HT-29 (cell line): ENCODE results near the gene ELMO1. TPM values are rescaled to one million over a fixed set of nuclear protein-coding genes. Genes with fewer than 3 reads are reported as not detected.
A peak's percentile ranks its signal among the peaks of the same experiment; 100 is the strongest.

Source experiments
- DNase-seq: peaks from one replicate; pipeline ENCODE4 v3.0.0-alpha.2; 2015; ENCODE audit warnings: low spot score
- total RNA-seq: library from RNA; depleted of rRNA; stranded (reverse); fragments of >200 nt; shearing (Covaris generic); gene quantifications from 2 replicates; pipeline ENCODE4 v1.2.3, GENCODE V29; 2014

Gene ELMO1
- total RNA-seq, 1 experiment from 2014 or later = 0.41 TPM

DNA sequence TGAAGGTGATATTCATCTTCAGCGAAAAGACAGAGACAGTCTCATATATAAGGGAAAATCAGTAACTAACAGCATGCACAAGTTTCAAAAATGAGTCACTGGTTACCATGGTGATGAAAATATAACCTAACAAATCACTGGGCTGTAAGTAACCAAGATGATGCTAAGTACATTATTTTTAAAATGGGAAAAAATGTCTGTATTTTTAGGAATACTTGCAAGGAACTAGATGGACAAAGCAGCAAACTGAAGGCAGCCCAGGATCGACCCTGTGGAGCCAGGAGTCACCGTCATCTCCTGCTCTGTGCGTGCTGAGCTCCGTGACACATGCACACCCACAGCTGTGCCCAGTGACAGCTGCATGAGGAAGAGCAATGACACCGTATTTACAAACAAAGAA lies 137.3 kb downstream of the ELMO1 start:
- DNase-seq = no peak

DNA sequence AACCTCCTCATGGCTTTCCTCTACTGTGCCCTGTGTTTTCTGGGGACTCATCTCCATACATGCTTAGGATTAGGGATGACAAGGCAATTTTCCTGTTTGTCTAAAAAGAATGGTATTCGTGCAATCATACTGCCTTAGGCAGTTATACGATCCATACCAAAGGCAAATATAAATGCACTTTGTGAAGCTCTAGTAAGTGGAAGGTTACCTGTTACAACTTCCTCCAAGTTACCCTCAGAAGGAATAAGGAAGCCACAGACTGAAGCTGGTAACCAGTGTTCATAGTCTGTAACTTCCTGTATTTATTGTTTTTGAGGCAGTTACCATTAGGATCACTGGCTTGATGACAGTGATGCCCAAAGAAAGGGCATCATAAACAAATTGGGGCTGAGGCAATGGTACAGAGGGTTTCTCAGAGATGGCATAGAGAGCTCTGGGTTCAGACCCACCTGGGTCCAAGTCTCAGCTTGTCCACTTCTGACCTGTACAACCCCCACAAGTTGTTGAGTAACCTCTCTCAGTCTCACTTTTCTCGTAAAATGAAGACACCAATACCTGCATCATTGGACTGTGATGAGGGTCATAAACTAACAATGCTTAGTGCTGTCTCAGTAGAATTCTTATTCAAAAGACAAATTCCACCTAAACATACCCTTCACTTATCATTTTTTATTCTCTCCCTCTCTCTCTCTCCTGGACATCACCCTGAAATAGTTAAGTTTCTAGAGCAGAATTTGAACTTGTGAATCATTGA lies 138.2 kb downstream of the ELMO1 start:
- DNase-seq = no peak

DNA sequence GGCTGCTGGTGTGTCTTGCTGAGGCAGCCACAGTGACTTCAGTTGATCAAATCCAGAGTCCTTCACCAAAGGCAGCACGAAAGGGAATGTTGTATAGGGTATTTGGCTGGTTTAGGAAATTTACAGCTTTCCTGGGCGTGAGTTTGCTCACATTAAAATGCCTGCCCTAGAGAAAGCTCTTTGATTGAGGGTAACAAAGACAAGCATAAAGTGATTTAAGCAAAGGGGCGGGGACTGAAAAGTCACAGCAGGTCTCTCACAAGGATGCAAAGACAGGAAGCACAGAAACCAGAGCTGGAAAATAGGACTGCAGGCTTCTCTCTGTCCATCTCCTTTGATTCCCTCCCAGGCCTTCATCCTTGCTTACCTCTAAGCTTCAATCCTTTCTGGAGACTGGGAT lies 139.2 kb downstream of the ELMO1 start:
- DNase-seq = no peak

DNA sequence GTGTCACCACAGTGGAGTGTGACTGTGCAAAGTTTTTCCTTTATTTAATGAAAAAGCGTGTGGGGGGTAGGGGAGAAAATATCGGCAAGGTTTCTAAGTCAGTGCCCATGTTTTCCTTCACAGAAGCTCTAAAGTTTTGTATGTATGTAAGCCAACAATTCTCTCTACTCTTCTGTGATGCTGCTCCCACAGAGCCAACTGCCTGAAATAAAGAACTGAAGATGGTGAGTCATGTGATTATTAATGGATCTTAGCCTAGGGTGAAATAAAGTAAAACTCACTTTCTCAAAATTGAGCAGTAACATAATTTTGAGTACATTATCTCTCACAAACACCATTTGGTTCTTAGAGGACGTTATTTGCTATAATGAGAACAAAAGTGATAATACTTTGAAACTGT lies 143.7 kb downstream of the ELMO1 start:
- no peak for DNase-seq

DNA sequence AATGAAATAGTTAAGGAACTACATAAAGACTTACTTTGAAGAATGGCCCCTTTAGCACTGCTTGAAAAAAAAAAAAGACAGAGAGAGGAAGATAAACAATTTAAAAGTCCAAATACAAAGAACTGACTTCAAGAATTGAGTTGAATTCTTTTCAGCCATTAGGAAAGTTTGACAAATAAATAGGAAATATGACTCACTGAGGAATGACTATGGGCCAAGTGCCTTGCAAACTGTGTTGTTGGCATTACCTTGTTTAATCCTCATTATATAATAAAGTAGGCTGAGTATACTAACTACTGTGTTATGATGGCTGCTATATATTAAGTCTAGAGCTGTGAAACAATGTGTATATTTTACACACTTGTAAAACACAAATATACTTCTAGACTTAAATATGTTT lies 151.1 kb downstream of the ELMO1 start:
- DNase-seq = no peak

DNA sequence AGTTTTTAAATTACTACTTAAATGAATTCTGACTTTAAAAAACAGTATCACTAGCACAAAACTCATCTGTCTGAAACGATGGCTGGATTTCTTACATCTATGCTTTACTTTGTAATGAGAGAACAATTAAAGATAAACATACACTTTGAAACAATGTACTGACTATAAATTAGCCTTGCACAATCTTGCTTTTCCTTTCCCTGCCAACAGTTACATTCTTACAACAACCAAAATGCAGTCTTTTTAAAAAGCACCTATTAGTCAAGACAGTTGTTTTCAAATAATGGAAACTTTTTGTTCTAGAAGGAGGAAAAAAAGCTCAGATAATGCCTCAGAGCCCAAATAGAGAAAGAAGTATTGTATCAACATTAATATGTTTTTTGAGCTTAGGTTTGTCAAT lies 153.3 kb downstream of the ELMO1 start:
- DNase-seq = no peak

DNA sequence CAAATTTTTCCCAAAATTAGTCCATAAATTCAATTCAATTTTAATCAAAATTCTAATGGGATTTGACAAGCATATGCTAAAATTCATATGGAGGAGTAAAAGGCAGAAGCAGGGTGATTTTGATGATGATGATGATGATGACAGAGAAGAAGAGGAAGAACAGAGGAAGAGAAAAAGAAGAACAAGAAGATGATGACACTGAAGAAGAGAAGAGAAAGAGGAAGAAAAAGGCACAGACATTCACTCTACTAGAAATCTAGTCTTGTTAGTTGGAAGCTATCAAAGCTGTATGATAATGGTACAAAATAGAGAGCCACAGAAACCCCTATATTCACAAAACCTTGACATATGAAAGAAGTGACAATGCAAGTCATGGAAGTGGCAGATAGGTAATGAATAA lies 157.9 kb downstream of the ELMO1 start:
- no peak for DNase-seq

DNA sequence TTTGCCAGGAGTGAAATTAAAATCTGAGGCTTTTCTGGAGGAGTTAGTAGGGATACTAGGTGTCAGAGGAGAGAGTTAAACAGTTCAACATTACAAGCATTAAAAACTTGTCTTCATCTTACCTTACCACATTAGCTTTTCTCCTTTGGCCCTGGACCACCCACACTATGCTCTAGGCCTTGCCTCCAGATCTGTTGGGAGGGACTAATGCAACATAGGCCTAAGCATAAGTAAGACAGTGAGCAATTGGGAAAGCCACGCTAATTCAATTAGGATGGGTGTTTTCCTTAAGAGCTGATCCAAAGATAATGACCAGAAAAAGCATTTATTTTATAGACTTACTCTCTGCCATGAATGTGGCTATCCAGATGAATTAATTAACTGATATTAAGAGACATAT lies 158.9 kb downstream of the ELMO1 start:
- DNase-seq = no peak

DNA sequence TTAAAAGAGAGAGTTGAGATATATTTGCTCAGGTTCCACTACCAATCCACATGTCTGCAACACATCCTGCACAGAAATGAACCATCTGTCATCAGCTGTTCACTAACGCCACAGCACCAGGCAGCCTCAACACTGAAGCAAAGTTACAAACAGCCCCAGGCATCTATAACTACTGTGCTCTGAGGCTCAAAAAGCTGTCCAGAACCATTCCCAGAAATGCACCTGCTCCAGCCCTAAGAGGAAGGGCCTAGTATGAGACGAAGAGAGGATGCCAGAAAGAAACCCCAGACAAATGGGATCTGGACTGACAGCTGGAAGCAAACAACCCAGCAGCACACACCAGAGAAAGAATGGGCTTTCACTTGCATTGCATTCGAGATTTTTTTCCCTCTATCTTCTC lies 159.3 kb downstream of the ELMO1 start:
- no peak for DNase-seq

DNA sequence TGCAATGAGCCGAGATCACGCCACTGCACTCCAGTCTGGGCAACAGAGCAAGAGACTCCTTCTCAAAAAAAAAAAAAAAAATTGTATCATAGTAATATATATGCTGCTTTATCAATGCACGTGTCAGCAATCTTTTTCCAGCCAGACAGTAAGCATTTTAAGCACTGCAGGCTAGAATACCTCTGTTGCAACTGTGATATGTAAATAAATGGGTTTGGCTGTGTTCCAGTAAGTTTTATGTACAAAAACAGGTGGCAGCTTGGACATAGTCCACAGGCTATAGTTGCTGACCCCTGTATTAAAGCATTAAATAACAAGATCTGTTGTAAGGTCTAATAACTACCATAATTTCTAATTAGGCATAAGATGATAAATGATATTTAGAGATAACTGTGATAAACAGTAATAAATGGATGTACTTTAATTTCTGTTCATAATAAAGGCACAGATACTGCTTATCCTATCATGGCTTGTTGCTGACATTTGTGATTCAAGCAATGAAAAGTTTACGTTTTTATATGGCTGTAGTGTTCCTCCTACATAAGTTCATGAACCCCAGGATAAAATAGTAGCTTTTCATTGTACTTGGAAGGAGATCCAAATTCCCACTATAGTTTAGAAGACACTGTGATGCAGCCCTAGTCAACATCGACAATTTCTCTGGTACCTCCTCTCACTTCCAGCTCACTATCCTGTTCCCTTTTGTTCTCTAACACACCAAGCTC lies 161.4 kb downstream of the ELMO1 start:
- peak; percentile 29 for DNase-seq

DNA sequence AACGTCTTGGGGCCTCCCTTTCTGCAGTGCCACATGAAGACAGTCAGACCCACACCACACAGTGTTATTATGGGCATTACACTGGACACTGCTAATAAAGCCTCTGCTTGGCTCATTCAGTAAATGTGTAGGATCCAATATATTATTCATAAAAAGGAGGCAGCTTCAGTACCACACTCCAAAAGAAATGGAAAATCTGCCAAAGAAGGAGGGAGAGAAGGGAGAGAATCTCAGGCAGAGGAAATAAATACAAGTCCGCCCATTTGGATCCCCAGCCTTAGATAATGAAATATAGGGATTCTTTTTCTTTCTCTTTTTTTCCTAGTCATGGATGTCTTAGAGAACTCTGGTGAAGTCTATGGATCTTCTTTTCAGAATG lies 162.2 kb downstream of the ELMO1 start:
- DNase-seq = no peak

DNA sequence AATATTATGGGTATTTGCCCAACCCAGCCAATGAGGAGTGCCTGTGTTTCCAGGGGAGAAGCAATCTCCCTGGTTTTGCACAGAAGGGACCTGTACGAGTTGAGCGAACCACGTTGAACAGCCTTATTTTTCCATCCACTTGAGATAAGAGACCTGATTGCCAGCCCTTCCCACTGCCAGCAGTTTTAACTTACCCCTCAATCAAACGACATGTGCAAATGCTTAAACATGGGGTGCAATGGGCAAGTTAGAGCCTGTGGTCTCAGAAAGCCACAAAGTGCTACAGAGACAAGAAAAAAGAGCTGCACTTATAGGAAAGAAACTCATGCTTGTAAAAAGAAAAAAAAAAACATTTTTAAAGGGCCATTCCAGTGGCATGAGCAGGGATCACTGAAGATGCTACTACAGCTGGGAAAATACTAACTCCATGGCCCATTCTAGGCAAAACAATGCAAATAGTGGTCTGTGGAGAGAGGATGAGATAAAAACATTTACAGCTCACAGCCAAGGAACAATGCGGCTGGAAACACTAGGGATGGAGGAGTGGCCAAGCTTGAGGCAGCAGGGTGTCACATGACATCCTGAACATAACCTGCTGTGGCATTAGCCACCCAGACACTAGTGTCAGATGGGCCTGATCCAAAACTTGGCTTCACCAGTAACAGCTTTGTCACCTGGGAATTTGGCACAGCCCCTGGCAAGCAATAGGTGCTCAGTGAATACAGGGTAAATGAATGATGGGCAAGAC lies 162.8 kb downstream of the ELMO1 start:
- DNase-seq = no peak

DNA sequence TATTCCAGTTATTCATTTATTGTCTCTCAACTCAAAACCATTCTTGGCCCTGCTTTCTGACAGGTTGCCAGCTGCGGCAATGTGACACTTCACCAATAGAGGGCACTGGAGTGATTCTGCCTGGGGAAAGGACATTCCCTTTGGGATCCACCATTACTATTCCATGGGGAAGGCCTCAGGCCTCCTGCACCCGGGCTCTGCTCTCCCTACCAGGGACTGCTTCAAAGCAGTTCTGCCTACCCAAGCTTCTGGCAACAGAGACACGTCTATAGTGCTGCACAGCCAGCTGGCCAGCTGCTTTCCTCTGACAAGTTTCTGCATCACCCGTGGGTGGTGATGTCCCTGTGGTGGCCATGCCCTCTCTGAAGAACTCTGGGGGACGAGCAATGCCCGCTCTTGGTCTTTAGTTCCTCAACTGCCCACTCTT lies 163.8 kb downstream of the ELMO1 start:
- peak; percentile 66 for DNase-seq

DNA sequence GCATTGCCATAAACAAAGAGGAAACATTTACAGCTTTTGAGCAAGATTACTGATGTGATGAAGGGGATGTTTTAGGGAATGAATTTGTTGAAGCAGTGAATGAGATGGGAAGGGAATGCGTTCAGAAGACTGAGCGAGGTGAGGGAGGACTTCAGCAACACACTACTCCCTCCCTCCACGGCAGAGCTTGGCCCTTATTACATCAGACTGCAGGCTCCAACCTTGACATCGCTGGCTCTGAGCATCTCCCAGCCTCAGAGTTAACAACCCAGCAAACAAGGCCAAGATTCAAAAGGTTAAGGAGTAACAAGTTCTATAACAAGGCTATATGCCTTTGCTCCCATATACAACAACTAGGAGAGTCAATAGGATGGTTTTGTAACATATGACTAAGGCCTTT lies 164.4 kb downstream of the ELMO1 start:
- no peak for DNase-seq

DNA sequence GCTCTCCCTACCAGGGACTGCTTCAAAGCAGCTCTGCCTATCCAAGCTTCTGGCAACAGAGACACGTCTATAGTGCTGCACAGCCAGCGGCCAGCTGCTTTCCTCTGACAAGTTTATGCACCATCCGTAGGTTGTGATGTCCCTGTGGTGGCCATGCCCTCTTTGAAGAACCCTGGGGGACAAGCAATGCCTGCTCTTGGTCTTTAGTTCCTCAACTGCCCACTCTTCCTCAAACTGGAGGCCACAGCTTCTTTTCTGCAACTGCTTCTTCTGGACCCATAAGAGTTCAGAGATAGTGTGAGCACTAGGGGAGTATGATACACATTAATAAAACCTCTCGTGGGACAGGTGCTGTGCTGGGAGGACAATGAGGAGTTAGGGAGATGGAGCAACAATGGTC lies 164.9 kb downstream of the ELMO1 start:
- no peak for DNase-seq

DNA sequence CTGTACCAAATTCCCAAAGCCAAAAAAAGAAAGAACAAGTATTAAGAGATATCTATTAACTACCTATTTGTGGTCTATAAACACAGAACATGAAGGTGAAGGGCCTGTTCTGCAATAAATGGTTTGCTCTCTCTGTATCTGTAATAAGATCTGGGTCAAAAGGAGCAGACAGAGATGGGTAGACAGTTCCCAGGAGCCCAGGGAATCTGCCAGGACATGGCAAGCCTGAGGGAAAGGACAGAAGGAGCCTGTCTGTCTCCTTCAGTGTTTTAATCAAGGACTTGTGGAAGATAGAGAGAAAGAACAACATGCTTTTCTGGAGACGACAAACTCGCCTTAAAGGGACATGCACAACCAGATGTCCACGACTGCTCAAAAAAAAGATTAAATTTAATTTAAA lies 165.7 kb downstream of the ELMO1 start:
- DNase-seq = no peak

DNA sequence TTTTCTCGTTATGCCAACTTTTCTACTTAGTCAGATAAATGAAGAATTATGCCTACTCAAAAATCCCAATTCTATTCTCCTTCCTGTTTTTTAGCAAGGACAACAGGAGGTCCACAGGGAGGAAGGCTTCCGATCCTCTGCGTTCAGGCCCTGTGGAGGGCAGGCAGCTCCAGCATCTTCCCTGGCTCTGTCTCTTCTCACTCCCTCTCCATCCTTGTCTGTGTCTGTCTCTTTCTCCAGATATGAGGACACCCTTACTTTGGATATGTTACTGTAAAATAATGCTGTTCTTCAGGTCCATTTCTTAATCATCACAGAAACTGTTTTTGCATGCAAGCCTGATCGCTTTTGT lies 166.6 kb downstream of the ELMO1 start:
- no peak for DNase-seq

DNA sequence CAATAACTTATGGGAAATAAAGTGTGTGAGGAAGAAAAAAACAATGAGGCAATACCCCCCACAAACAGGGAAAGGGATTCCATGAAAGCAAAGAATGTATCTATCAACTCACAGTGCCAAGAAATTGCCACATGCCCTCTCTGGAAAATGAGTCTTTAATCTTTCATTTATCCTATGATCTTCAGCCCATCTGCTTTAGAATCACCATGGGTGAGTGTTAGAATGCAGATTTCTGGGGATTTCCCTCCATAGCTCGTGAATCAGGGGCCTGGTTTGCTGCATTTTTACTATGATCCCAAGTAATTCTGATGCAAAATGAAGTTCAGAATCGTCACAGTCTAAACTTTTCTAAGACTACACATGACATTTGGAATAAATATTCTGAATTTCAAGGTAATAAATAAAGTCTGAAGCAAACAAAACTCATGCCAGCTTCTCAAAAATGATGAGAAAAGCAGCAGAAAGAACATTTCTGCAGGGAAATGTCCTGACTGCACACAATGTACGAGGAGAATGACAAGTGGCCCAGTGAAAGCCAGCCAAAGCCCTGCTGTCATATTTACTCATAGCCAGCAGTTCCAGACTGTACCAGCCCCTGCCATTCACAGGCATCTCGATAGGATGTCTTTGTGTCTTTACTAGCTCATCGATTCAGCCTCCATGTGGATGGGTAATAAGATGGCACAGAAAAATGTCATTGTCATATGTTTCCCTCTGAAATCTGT lies 167.1 kb downstream of the ELMO1 start:
- DNase-seq = no peak

DNA sequence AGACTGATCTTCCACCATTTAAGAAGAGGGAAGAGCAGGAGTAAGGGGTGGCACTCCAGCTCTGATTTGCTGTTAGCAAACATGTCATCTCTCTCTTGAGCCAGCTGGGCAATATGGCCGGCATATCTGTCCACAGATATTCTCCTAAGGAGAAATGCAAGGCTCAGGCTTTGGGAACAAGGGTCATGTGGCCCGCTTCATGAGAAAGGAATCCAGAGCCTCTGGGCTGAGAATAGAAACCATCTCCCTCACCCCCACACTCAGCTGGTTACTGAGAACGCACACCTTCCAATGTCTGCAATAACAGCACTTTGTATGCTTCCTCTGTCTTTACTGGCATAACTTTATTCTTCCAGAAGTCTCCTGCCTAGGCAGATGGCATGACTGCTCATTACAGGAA lies 171.2 kb downstream of the ELMO1 start:
- no peak for DNase-seq

DNA sequence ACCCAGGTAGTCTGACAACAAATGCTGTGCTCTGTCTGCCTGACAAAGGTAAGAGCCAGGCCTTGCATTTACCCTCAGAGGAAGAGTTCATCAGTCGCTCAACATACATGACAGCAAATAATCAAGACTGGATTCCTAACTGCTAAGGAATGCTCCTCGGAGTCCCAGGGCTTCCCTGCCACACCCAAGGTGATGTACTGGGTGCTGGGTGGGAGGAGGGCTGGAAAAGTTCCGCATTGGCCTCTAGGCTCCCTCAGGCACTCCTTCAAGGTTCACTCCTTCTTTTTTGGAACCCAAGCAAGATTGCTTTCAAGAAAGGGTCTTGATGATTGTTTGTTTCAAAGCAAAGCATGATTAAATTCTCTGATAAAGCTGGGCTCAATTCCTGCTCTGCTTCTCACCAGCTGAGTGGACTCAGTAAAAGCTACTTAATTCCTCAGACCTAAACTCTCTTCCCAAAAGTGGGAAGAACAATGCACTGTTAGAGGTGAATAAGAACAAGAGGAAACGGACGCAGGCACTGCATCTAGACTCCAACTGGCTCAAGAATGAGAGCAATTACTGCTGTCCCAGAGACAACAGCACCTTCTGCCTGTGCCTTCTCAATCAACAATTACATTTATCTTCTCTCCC lies 173.5 kb downstream of the ELMO1 start:
- no peak for DNase-seq

DNA sequence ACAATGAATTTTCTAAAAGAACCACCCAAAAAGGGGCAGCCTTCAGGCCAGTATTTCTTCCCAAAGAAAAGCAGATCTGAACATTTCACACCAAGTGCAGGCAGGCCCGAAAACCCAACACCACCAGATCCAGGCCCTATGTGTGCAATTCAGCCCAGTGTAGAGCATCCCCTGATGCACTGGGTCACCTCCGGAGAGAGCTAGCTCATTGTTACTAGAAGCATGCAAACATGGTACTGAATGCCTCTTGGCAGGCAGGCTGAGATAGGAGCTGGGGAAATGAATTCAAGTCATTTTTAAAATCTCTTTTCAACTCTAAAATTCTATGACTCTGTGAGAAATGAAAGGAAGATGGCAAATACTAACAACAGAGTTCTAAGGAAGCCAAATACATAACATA lies 174.8 kb downstream of the ELMO1 start:
- no peak for DNase-seq
